ENCODE results near the gene C10orf105. TPM values are rescaled to one million over a fixed set of nuclear protein-coding genes. Genes with fewer than 3 reads are reported as not detected.

C10orf105 gene
- total RNA-seq, 1 donor, result under 0.01 TPM

DNA sequence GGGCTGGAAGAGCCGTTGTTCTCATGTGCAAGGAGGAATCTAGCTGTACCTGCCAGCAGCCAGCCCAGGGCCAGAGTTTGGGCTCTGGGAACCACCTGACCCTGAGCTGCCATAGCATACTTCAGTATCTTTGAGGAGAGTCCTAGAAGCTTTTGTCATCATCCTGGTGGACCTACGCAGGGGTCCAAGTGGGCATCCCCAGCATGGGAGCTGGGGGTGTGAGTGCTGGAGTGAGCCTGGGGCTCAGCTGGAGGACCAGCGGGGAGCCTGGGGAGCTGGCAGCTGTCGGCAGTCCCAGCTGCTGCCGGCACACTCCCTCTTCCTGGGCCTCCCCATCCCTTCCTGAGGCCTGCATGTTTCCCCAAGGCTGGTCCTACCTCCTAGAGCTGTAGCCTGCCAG, 32.5 kb downstream of the C10orf105 start:
- TF ChIP-seq, protein P1, sequence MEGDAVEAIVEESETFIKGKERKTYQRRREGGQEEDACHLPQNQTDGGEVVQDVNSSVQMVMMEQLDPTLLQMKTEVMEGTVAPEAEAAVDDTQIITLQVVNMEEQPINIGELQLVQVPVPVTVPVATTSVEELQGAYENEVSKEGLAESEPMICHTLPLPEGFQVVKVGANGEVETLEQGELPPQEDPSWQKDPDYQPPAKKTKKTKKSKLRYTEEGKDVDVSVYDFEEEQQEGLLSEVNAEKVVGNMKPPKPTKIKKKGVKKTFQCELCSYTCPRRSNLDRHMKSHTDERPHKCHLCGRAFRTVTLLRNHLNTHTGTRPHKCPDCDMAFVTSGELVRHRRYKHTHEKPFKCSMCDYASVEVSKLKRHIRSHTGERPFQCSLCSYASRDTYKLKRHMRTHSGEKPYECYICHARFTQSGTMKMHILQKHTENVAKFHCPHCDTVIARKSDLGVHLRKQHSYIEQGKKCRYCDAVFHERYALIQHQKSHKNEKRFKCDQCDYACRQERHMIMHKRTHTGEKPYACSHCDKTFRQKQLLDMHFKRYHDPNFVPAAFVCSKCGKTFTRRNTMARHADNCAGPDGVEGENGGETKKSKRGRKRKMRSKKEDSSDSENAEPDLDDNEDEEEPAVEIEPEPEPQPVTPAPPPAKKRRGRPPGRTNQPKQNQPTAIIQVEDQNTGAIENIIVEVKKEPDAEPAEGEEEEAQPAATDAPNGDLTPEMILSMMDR (IDR thresholded peaks at IDR 0.05; ENCODE audit: extremely low read depth, low read depth, low read length), result no peak
- no peak for DNase-seq (ENCODE audit: insufficient read length, low spot score, missing footprints)
- Histone ChIP-seq H3K79me2 (ENCODE audit: insufficient read depth, low read length) (no peaks in the 10 kb centered on the region), H3K4me2 (ENCODE audit: insufficient read depth, low read length) (no peak overlapping the region), H3K27me3 (ENCODE audit: insufficient read depth, low read length) (peaks cover 16% of the 10 kb centered on the region), H3K4me3 (ENCODE audit: insufficient read depth, low read length) (no peak overlapping the region), H3K36me3 (ENCODE audit: insufficient read depth, low read length) (no peaks in the 10 kb centered on the region), H4K20me1 (ENCODE audit: insufficient read depth, low read length) (no peaks in the 10 kb centered on the region), H3K4me1 (ENCODE audit: insufficient read depth, low read length) (no peaks in the 10 kb centered on the region), H3K27ac (ENCODE audit: low read depth, low read length) (no peak overlapping the region), H3K9me3 (ENCODE audit: low read depth, low read length) (no peaks in the 10 kb centered on the region), H2AFZ (ENCODE audit: low read length) (no peak overlapping the region)

GRCh38 chr10:71685554-71686232, 33.9 kb downstream of the C10orf105 start:
- Histone ChIP-seq H3K36me3 (ENCODE audit: insufficient read depth, low read length) (no peaks in the 10 kb centered on the region), H3K27ac (ENCODE audit: low read depth, low read length) (no peak overlapping the region), H3K4me3 (ENCODE audit: insufficient read depth, low read length) (no peak overlapping the region), H3K9me3 (ENCODE audit: low read depth, low read length) (no peaks in the 10 kb centered on the region), H3K4me2 (ENCODE audit: insufficient read depth, low read length) (no peak overlapping the region), H3K79me2 (ENCODE audit: insufficient read depth, low read length) (no peaks in the 10 kb centered on the region), H3K27me3 (ENCODE audit: insufficient read depth, low read length) (peaks cover 20% of the 10 kb centered on the region), H3K4me1 (ENCODE audit: insufficient read depth, low read length) (no peaks in the 10 kb centered on the region), H2AFZ (ENCODE audit: low read length) (no peak overlapping the region), H4K20me1 (ENCODE audit: insufficient read depth, low read length) (no peaks in the 10 kb centered on the region)
- no peak for DNase-seq (ENCODE audit: insufficient read length, low spot score, missing footprints)
- TF ChIP-seq, protein P1 (IDR thresholded peaks at IDR 0.05; ENCODE audit: extremely low read depth, low read depth, low read length), result no peak

GRCh38 chr10:71684356-71685173, 35.0 kb downstream of the C10orf105 start:
- Histone ChIP-seq H3K4me3 (ENCODE audit: insufficient read depth, low read length) (no peak overlapping the region), H3K4me2 (ENCODE audit: insufficient read depth, low read length) (no peak overlapping the region), H3K36me3 (ENCODE audit: insufficient read depth, low read length) (no peaks in the 10 kb centered on the region), H3K4me1 (ENCODE audit: insufficient read depth, low read length) (no peaks in the 10 kb centered on the region), H3K79me2 (ENCODE audit: insufficient read depth, low read length) (no peaks in the 10 kb centered on the region), H4K20me1 (ENCODE audit: insufficient read depth, low read length) (no peaks in the 10 kb centered on the region), H3K27ac (ENCODE audit: low read depth, low read length) (no peak overlapping the region), H2AFZ (ENCODE audit: low read length) (no peak overlapping the region), H3K9me3 (ENCODE audit: low read depth, low read length) (no peaks in the 10 kb centered on the region), H3K27me3 (ENCODE audit: insufficient read depth, low read length) (peaks cover 20% of the 10 kb centered on the region)
- no peak for DNase-seq (ENCODE audit: insufficient read length, low spot score, missing footprints)
- TF ChIP-seq, protein P1 (IDR thresholded peaks at IDR 0.05; ENCODE audit: extremely low read depth, low read depth, low read length), result no peak

DNA sequence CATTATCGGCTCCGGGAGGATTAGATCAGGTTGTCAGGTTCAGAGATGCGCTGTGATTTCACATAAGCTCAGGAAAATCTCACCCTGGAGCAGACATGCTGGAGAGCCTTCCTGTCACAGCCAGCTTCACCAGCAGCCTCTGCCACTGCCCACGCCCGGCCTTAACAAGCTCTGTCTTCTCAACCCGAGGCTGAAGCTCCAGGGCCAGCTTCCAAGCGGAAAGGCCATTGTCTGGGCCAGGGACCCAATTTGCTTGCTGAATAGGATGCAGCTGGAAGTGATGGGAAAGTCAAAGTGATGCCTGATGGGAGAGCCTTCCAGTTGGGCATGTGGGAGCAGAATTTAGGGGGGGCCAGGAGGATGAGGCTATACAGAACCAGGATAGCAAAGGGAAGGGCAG, 36.3 kb downstream of the C10orf105 start:
- Histone ChIP-seq H3K79me2 (ENCODE audit: insufficient read depth, low read length) (no peaks in the 10 kb centered on the region), H2AFZ (ENCODE audit: low read length) (no peak overlapping the region), H3K36me3 (ENCODE audit: insufficient read depth, low read length) (no peaks in the 10 kb centered on the region), H3K9me3 (ENCODE audit: low read depth, low read length) (no peaks in the 10 kb centered on the region), H3K27ac (ENCODE audit: low read depth, low read length) (no peak overlapping the region), H3K4me1 (ENCODE audit: insufficient read depth, low read length) (no peaks in the 10 kb centered on the region), H3K4me2 (ENCODE audit: insufficient read depth, low read length) (no peak overlapping the region), H3K4me3 (ENCODE audit: insufficient read depth, low read length) (no peak overlapping the region), H4K20me1 (ENCODE audit: insufficient read depth, low read length) (no peaks in the 10 kb centered on the region), H3K27me3 (ENCODE audit: insufficient read depth, low read length) (peaks cover 20% of the 10 kb centered on the region)
- no peak for DNase-seq (ENCODE audit: insufficient read length, low spot score, missing footprints)
- TF ChIP-seq, protein P1 (IDR thresholded peaks at IDR 0.05; ENCODE audit: extremely low read depth, low read depth, low read length), result no peak

Data from osteoblast (primary cell).